ENCODE data around the gene USP19. TPM values are rescaled to one million over a fixed set of nuclear protein-coding genes. Genes with fewer than 3 reads are reported as not detected.

USP19 gene
- total and polyA plus RNA-seq, 2 donors (not counting 1 experiment from before 2014, with no cell fraction given) = 73.5 to 87.3 TPM

DNA sequence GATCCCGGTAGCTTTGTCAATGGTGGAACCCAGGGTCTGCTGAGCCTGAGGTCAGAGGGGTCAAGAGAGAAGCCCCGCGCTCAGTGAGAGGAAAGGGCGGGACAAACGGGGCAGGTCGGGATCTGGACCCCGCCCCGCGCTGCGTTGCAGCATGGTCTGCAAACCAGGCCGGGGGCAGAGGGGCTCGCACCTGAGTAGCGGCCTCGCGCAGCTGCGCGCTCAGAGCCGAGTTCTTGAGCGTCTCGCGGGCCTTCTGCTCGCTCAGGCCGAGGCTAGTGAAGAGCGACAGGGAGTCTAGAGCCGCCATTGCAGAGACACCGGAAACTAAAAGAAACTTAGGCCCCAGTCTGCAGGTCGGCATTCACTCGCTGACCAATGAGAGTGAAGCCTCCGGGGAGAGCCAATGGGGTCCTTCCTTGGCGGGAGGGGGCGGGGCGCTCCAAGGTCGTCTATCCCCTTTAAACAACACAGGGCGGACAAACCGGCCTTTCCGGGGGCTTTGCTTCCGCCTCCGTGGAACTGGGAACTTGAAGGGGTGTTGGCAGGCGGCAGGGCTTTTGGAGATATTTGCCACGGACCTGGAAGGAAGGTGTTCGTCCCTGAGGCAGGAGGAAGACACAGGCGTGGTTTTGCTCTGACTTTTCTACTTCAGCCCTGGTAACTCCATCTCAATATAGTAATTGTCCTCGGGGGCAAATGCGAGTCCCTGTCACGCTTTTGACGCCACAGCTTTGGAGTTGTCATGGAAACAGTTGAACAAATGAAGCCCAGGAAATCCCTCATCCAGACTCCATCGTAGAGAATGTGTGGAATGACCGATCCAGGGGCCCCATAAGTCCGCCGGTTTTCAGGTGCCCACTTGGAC lies 16.0 kb downstream of the USP19 start, which contains the start of gene QARS1:
QARS1 (minus strand) TSS at position 331 of the 865 bp plus-strand sequence; CDS start at position 307, 24 bp downstream.
- H3K9me3 Mint-ChIP-seq (ENCODE audit: insufficient read depth) = no peaks in the 10 kb centered on the region
- peak within 1 kb of the TSS; percentile 94 for H3K27ac Mint-ChIP-seq
- no peaks in the 10 kb centered on the region for H3K27me3 Mint-ChIP-seq
- Histone ChIP-seq H3K9me3 (ENCODE audit: control extremely low read depth in 1 of 3, control insufficient read depth in 2 of 3, insufficient read depth in 1 of 3, low read length in 2 of 3) (no peaks in the 10 kb centered on the region), H3K9ac (ENCODE audit: low read length) (peak within 1 kb of the TSS; percentile 90), H2AFZ (ENCODE audit: insufficient read depth, low read depth, low read length, poor library complexity, severe bottlenecking) (peak within 1 kb of the TSS; percentile 98), H3K27ac (ENCODE audit: low read length in 2 of 2) (peak within 1 kb of the TSS; percentile 61 to 81), H3K79me2 (ENCODE audit: control insufficient read depth, insufficient read depth, low read length) (peaks cover 24% of the 10 kb centered on the region), H3K4me2 (replicated peaks; ENCODE audit: low read depth, low read length, poor library complexity, severe bottlenecking) (peak within 1 kb of the TSS; percentile 88), H3K4me1 (ENCODE audit: control insufficient read depth in 2 of 2, insufficient read depth in 2 of 2, low read length in 2 of 2) (peaks cover 11 to 18% of the 10 kb centered on the region in 2 donors), H4K20me1 (ENCODE audit: control insufficient read depth, insufficient read depth, low read length, poor library complexity, severe bottlenecking) (no peaks in the 10 kb centered on the region), H3K36me3 (replicated peaks in 1 of 2; ENCODE audit: control extremely low read depth in 1 of 2, control insufficient read depth in 1 of 2, extremely low read depth in 1 of 2, insufficient read depth in 2 of 2, low read length in 1 of 2) (peaks cover 4 to 43% of the 10 kb centered on the region in 2 experiments), H3K4me3 (ENCODE audit: control extremely low read depth in 1 of 5, extremely low read depth in 1 of 5, insufficient read depth in 1 of 5, low read depth in 2 of 5, low read length in 4 of 5) (peak within 1 kb of the TSS; percentile 72 to 98 (median 93)), H3K27me3 (replicated peaks in 1 of 4; ENCODE audit: control extremely low read depth in 1 of 4, control insufficient read depth in 3 of 4, insufficient read depth in 4 of 4, low read length in 3 of 4) (no peaks in the 10 kb centered on the region)
- intact Hi-C loops (cut with micrococcal nuclease) = loop anchor here (1.0 kb wide), 3 partner anchors 10 to 62 kb away; partner anchors contain the start of genes CCDC71, QRICH1 and USP19
- no peak for TF ChIP-seq EZH2 (IDR thresholded peaks at IDR 0.05; ENCODE audit: borderline replicate concordance, insufficient read depth, low read depth, low read length, poor library complexity, severe bottlenecking)
- ATAC-seq (ENCODE audit: low read depth) (peak; percentile 99), DNase-seq (peak; percentile 90)
- WGBS (ENCODE audit: insufficient coverage) = 5% methylated on average over 39 of the region's 50 CpGs
- H3K4me1 Mint-ChIP-seq = peaks cover 27% of the 10 kb centered on the region
- H3K4me3 Mint-ChIP-seq = peak within 1 kb of the TSS; percentile 95
- POLR2A ChIA-PET = interaction anchor here (1.8 to 2.4 kb wide), 3 partner anchors 11 to 16 kb away, joined by 7 to 28 read pairs (median 9); partner anchors contain the start of genes QRICH1 and USP19
- CTCF ChIA-PET = interaction anchor here (1.7 to 2.2 kb wide), 3 partner anchors 10 to 116 kb away, joined by 6 to 10 read pairs (median 7); no protein-coding TSS in a partner anchor

DNA sequence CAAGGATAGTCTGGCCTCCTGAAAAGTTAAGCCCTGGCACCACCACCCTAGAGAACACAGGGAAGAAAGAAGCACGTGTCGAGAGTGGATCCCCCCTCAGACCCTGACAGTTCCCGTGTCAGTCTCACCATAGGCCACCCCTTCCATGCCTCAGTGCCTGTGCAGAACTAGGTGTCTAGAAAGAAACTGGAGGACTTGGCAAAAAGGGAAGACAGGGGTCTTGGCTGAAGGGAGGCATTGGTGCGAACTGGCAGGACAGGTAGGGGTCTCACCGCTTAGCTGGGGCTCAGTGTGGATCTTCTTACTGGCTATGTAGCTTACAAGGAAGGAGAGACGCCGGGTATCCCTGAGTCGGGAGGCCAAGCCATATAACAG lies 16.6 kb downstream of the USP19 start:
- H3K79me2 ChIP-seq (ENCODE audit: control insufficient read depth, insufficient read depth, low read length) = peaks cover 24% of the 10 kb centered on the region
- peaks cover 27% of the 10 kb centered on the region for H3K4me1 Mint-ChIP-seq
- H3K9me3 Mint-ChIP-seq (ENCODE audit: insufficient read depth) = no peaks in the 10 kb centered on the region
- ChIA-PET POLR2A (interaction anchor here (1.8 to 2.4 kb wide), 2 partner anchors 11 to 17 kb away, joined by 7 to 28 read pairs; partner anchors contain the start of genes QRICH1 and USP19), CTCF (interaction anchor here (2.0 to 2.2 kb wide), 2 partner anchors 9 to 115 kb away, joined by 7 to 10 read pairs; no protein-coding TSS in a partner anchor)
- TF ChIP-seq, protein P1, sequence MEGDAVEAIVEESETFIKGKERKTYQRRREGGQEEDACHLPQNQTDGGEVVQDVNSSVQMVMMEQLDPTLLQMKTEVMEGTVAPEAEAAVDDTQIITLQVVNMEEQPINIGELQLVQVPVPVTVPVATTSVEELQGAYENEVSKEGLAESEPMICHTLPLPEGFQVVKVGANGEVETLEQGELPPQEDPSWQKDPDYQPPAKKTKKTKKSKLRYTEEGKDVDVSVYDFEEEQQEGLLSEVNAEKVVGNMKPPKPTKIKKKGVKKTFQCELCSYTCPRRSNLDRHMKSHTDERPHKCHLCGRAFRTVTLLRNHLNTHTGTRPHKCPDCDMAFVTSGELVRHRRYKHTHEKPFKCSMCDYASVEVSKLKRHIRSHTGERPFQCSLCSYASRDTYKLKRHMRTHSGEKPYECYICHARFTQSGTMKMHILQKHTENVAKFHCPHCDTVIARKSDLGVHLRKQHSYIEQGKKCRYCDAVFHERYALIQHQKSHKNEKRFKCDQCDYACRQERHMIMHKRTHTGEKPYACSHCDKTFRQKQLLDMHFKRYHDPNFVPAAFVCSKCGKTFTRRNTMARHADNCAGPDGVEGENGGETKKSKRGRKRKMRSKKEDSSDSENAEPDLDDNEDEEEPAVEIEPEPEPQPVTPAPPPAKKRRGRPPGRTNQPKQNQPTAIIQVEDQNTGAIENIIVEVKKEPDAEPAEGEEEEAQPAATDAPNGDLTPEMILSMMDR (IDR thresholded peaks at IDR 0.05) = no peak
- TF ChIP-seq EZH2 (IDR thresholded peaks at IDR 0.05; ENCODE audit: borderline replicate concordance, insufficient read depth, low read depth, low read length, poor library complexity, severe bottlenecking) = no peak
- peak overlapping the region; percentile 95 for H3K4me3 Mint-ChIP-seq
- ATAC-seq (ENCODE audit: low read depth) = no peak
- H3K27me3 ChIP-seq (replicated peaks in 1 of 4; ENCODE audit: control extremely low read depth in 1 of 4, control insufficient read depth in 3 of 4, insufficient read depth in 4 of 4, low read length in 3 of 4) = no peaks in the 10 kb centered on the region
- H3K36me3 ChIP-seq (replicated peaks in 1 of 2; ENCODE audit: control extremely low read depth in 1 of 2, control insufficient read depth in 1 of 2, extremely low read depth in 1 of 2, insufficient read depth in 2 of 2, low read length in 1 of 2) = peaks cover 4 to 44% of the 10 kb centered on the region in 2 experiments
- peak overlapping the region; percentile 66 to 98 (median 93) for H3K4me3 ChIP-seq (ENCODE audit: control extremely low read depth in 1 of 5, extremely low read depth in 1 of 5, insufficient read depth in 1 of 5, low read depth in 2 of 5, low read length in 4 of 5)
- no peaks in the 10 kb centered on the region for H4K20me1 ChIP-seq (ENCODE audit: control insufficient read depth, insufficient read depth, low read length, poor library complexity, severe bottlenecking)
- DNase-seq = no peak
- intact Hi-C loops (cut with micrococcal nuclease) = loop anchor here (1.0 kb wide), 3 partner anchors 10 to 62 kb away; partner anchors contain the start of genes CCDC71, QRICH1 and USP19
- H2AFZ ChIP-seq (ENCODE audit: insufficient read depth, low read depth, low read length, poor library complexity, severe bottlenecking) = peak overlapping the region; percentile 98
- H3K27ac ChIP-seq (ENCODE audit: low read length in 2 of 2) = peak overlapping the region; percentile 61 to 81
- no peaks in the 10 kb centered on the region for H3K27me3 Mint-ChIP-seq
- H3K27ac Mint-ChIP-seq = peak overlapping the region; percentile 94
- H3K4me1 ChIP-seq (ENCODE audit: control insufficient read depth in 2 of 2, insufficient read depth in 2 of 2, low read length in 2 of 2) = peaks cover 11 to 18% of the 10 kb centered on the region in 2 donors
- WGBS (ENCODE audit: insufficient coverage) = 4% methylated on average over 6 of the region's 8 CpGs
- peak overlapping the region; percentile 88 for H3K4me2 ChIP-seq (replicated peaks; ENCODE audit: low read depth, low read length, poor library complexity, severe bottlenecking)
- H3K9me3 ChIP-seq (ENCODE audit: control extremely low read depth in 1 of 3, control insufficient read depth in 2 of 3, insufficient read depth in 1 of 3, low read length in 2 of 3) = no peaks in the 10 kb centered on the region
- peak overlapping the region; percentile 90 for H3K9ac ChIP-seq (ENCODE audit: low read length)
